HG02588 (cell line): ENCODE results near the gene KLKB1.
"Not testable (repeated sequence)": the region's sequence is repeated elsewhere in the genome, so short reads cannot be mapped to it uniquely, and the experiment has no call there.

Experiments
- ATAC-seq: cut with Tn5 transposase; IDR thresholded peaks from one replicate; pipeline ENCODE4 v1.9.1; 2021; ENCODE audit warnings: mild to moderate bottlenecking, moderate library complexity; ENCODE audit not compliant: unreplicated experiment

The KLKB1 gene

GRCh38 chr4:186226521-186227189, 652 bp upstream of the KLKB1 start:
- no peak for ATAC-seq

- no peak for ATAC-seq
These were observed 622 bp downstream of the KLKB1 start for GRCh38 chr4:186227744-186228513.

DNA sequence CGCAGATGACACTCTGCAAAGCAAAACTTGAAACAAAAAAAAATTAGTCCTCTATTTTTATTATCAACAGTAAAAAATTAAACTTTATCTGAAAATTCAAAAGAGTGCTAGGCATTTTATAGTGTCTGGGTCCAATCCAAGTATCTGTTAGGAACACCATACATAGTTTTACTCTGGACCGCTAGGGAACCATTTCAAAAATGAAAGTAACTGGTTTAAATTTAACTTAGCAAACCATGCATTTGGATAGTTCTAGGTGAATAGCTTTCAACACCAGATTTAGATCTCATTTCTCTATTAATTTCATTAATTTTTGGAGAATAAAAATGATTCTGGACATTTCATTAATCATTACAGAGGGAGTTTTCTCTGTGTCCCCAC, 1.2 kb downstream of the KLKB1 start:
- ATAC-seq, result no peak

- no peak for ATAC-seq
These were observed 7.1 kb downstream of the KLKB1 start for GRCh38 chr4:186234367-186234766.

GRCh38 chr4:186236126-186236525, 8.8 kb downstream of the KLKB1 start:
- ATAC-seq, result no peak

- ATAC-seq, result no peak
These were observed 13.1 kb downstream of the KLKB1 start for GRCh38 chr4:186240452-186240847.

GRCh38 chr4:186240848-186241491, 13.7 kb downstream of the KLKB1 start:
- ATAC-seq, result no peak

- no peak for ATAC-seq
These were observed 14.3 kb downstream of the KLKB1 start for GRCh38 chr4:186241616-186242015.

DNA sequence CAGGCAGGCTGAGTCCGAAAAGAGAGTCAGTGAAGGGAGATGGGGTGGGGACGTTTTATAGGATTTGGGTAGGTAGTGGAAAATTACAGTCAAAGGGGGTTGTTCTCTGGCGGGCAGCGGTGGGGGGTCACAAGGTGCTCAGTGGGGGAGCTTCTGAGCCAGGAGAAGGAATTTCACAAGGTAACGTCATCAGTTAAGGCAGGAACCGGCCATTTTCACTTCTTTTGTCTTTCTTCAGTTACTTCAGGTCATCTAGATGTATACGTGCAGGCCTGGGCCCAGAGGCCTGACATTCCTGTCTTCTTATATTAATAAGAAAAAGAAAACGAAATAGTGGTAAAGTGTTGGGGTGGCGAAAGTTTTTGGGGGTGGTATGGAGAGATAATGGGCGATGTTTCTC, 14.7 kb downstream of the KLKB1 start:
- not testable (repeated sequence) for ATAC-seq

DNA sequence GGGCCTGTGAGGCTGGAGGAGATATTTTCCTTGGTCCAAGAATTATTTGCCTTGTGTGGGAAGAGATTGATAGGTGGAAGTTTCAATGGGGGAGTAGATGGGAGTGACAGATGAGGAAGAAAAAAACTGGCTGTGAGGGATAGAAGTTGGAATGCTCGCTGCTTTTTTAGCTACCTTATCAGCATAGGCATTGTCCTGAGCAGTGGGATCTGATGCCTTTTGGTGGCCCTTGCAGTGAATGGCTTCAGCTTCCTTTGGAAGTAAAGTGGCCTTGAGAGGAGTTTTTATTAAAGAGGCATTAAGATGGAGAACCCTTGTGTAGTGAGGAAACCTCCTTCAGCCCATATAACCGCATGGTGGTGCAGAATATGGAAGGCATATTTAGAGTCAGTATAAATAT, 16.0 kb downstream of the KLKB1 start:
- ATAC-seq, result no peak

GRCh38 chr4:186244835-186245234, 17.5 kb downstream of the KLKB1 start:
- ATAC-seq, result no peak

- not testable (repeated sequence) for ATAC-seq
These were observed 19.9 kb downstream of the KLKB1 start for GRCh38 chr4:186247062-186247752.

- no peak for ATAC-seq
These were observed 21.3 kb downstream of the KLKB1 start for GRCh38 chr4:186248643-186249042.

- ATAC-seq, result no peak
These were observed 22.8 kb downstream of the KLKB1 start for GRCh38 chr4:186249785-186250754.

DNA sequence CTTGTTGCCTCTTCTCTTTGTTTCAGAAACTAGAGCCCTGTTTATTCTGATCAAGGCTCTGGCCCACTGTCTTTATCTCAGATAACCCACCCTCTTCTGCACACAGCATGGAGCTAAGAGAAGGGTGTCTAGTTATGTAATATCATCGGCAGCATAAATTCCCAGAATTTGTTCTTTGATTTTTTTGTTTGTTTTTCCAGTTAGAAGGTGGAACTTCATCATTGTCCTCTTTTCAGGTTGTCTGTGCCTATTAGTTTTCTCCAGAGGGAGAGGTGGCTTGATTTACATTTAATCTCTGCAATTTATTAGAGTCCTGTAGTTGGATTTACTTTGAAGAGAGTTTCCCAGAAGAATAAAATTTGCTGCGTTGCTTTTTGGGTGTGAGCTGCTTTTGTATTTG, 23.5 kb downstream of the KLKB1 start:
- no peak for ATAC-seq

DNA sequence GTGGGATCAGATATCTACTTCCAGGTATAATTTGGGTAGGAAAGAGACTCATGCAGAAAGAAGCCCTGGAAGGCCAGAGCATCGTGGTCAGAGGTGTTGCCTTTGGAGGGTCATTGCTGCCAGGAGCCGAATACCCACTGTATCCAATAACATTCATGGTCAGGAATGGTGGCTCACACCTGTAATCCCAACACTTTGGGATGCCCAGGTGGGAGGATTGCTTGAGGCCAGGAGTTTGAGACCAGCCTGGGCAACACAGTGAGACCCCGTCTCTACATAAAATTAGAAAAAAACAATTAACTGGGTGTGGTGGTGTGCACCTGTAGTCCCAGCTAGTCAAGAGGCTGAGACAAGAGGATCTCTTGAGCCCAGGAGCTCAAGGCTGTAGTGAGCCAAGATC, 27.8 kb downstream of the KLKB1 start:
- ATAC-seq, result no peak

DNA sequence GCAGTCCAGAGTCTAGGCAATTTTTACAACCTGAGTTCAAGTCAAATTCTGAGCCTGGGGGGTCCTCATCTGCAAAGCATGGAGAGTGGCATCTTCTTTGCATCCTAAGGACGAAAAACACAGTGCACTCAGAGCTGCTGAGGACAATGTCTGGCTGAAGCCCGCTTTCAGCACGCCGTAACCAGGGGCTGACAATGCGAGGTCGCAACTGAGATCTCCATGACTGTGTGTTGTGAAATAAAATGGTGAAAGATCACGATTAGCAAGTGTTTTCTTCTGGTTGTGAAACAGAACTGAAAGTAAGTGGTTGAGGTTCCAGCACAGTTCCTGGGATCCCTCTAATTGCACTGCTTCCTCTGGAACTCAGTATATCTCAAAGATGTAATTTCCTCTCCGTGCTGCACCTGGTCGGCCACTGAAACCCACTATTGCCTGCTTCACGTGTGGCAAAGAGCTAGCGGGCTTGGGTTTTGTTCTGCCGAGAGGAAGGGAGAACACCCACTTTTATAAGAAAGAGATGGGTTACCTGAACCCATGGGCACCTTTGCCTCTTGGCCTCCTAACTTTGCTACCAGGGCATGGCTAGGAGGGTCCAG, 31.0 kb downstream of the KLKB1 start:
- ATAC-seq, result no peak

DNA sequence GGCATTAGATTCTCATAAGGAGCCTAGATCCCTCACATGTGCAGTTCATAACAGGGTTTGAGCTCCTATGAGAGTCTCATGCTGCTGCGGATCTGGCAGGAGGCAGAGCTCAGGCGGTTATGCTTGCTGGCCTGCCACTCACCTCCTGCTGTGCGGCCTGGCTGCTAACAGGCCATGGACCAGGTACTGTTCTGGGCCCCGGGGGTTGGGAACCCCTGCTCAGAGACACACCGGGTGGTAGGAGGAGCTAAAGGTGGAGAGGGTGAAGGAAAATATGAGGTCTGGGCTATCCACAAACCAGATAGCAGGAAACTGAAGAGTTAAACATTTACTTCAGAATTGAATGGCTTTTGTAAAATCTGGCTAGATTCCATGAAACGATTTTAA, 32.8 kb downstream of the KLKB1 start:
- no peak for ATAC-seq

DNA sequence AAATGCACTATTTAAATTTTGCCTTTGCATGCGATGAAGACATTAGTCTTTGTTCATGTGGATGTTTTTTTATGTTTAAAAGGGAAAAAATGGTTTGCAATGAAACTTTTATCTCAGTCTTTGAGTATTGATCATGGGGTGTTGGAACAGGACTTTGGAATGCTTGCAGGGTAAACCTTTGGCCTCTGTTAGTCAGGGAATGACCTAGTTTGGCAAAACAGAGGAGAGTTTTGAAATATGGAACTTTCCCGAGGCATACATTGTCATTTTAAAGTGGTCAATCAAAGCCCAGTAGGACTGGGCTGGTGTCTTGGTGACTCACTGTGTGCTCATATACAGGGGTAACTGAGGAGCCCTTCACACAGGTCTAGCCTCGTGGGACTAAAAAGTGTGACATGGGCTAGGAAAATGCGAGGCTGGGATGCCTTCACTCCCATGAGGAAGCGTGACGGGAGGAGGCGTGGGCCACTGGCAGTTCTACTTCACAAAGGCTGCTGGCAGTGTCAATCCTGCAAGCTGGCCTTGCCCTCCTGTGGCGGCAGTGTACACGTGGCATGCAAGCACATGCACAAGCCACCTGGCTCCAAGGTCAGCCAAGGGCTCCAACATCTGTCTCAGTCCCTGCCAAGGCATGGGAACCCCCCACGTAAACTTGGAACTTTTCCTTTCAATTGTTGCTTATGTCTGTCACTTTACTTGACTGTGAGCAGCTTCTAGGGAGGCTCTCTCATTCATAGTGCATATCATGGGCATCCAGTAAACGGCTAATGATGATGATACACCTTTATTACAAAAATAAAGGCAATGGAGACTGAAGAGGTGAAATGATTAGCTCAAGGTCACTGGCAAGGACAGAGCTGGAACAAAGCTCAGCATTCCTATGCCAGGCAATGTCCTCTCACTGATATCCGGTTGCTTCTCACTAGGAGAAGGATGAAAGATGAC, 33.5 kb downstream of the KLKB1 start:
- no peak for ATAC-seq
